Mesenchymal stem cell (in vitro differentiated cells and primary cell): ENCODE results near the gene BRD7.

Experiments used
- DNase-seq: peaks from one replicate; pipeline ENCODE4 v3.0.0-alpha.2; 2013
- H2AFZ ChIP-seq: one replicate; pipeline ENCODE4 v1.6.1; 2013; ENCODE audit warnings: low read depth, mild to moderate bottlenecking, control low read depth, inconsistent platforms, low read length, moderate library complexity
- H2AK5ac ChIP-seq: 2 replicates; pipeline ENCODE4 v1.6.1; 2013; ENCODE audit warnings: low read length, moderate library complexity, mild to moderate bottlenecking, inconsistent platforms; ENCODE audit not compliant: severe bottlenecking
- H2BK120ac ChIP-seq: one replicate; pipeline ENCODE4 v1.6.1; 2013; ENCODE audit warnings: low read depth, mild to moderate bottlenecking, inconsistent platforms, low read length, moderate library complexity
- H2BK12ac ChIP-seq, 2 experiments: one replicate each; pipeline ENCODE4 v1.6.1; 2013; ENCODE audit warnings: inconsistent platforms in 2 of 2, low read length in 2 of 2, mild to moderate bottlenecking in 2 of 2, moderate library complexity in 2 of 2, control low read depth in 1 of 2
- H2BK15ac ChIP-seq: one replicate; pipeline ENCODE4 v1.6.1; 2013; ENCODE audit warnings: mild to moderate bottlenecking, low read depth, inconsistent platforms; ENCODE audit not compliant: poor library complexity, severe bottlenecking
- H2BK5ac ChIP-seq: 2 replicates; pipeline ENCODE4 v1.6.1; 2013; ENCODE audit warnings: low read depth, mild to moderate bottlenecking, low read length, control low read depth, inconsistent platforms; ENCODE audit not compliant: poor library complexity, severe bottlenecking
- H3K14ac ChIP-seq, 2 experiments: one replicate each; pipeline ENCODE4 v1.6.1; 2013; ENCODE audit warnings: inconsistent platforms in 2 of 2, low read length in 2 of 2, control low read depth in 1 of 2, mild to moderate bottlenecking in 1 of 2, moderate library complexity in 1 of 2
- H3K18ac ChIP-seq, 2 experiments: one replicate each; pipeline ENCODE4 v1.6.1; 2013; ENCODE audit warnings: inconsistent platforms in 2 of 2, low read length in 2 of 2, control low read depth in 1 of 2, low read depth in 1 of 2, mild to moderate bottlenecking in 1 of 2
- H3K23ac ChIP-seq, 2 experiments: one replicate each; pipeline ENCODE4 v1.6.1; 2013; ENCODE audit warnings: inconsistent platforms in 2 of 2, low read length in 2 of 2, mild to moderate bottlenecking in 2 of 2, moderate library complexity in 2 of 2, control low read depth in 1 of 2
- H3K27ac ChIP-seq: 2 replicates; pipeline ENCODE4 v1.5.1; 2013; ENCODE audit warnings: mild to moderate bottlenecking, moderate library complexity, low read length, control low read depth, inconsistent platforms; ENCODE audit not compliant: poor library complexity, severe bottlenecking
- H3K27me3 ChIP-seq, 2 experiments: 2 replicates each; pipeline versions ENCODE4 v1.6.1 to v1.7.0; 2013; ENCODE audit warnings: low read length in 2 of 2, mild to moderate bottlenecking in 2 of 2, moderate library complexity in 2 of 2, control low read depth in 1 of 2, inconsistent platforms in 1 of 2; ENCODE audit not compliant: control insufficient read depth in 1 of 2, insufficient read depth in 1 of 2
- H3K36me3 ChIP-seq, 2 experiments: 2 replicates each; pipeline versions ENCODE4 v1.6.1 to v1.7.0; 2013; ENCODE audit warnings: low read length in 2 of 2, control low read depth in 1 of 2, inconsistent platforms in 1 of 2, low read depth in 1 of 2, mild to moderate bottlenecking in 1 of 2; ENCODE audit not compliant: insufficient read depth in 2 of 2, control insufficient read depth in 1 of 2
- H3K4ac ChIP-seq, 2 experiments: one replicate each; pipeline ENCODE4 v1.6.1; 2013; ENCODE audit warnings: inconsistent platforms in 2 of 2, low read length in 2 of 2, mild to moderate bottlenecking in 2 of 2, moderate library complexity in 2 of 2, control low read depth in 1 of 2, low read depth in 1 of 2
- H3K4me1 ChIP-seq: 2 replicates; pipeline ENCODE4 v1.6.1; 2013; ENCODE audit warnings: low read depth, low read length, control low read depth; ENCODE audit not compliant: control insufficient read depth, insufficient read depth
- H3K4me2 ChIP-seq: 2 replicates; pipeline ENCODE4 v1.6.1; 2013; ENCODE audit warnings: low read length, mild to moderate bottlenecking, inconsistent platforms; ENCODE audit not compliant: poor library complexity, severe bottlenecking
- H3K4me3 ChIP-seq, 2 experiments: 2 replicates each; pipeline versions ENCODE4 v1.5.1 to v1.7.0; 2013; ENCODE audit warnings: low read length in 2 of 2, mild to moderate bottlenecking in 2 of 2, control low read depth in 1 of 2, low read depth in 1 of 2; ENCODE audit not compliant: insufficient read depth in 1 of 2
- H3K79me1 ChIP-seq: replicated peaks from 2 replicates; pipeline ENCODE4 v1.6.1; 2013; ENCODE audit warnings: mild to moderate bottlenecking, control low read depth, low read length, inconsistent platforms; ENCODE audit not compliant: poor library complexity, severe bottlenecking
- H3K9ac ChIP-seq: 2 replicates; pipeline ENCODE4 v1.7.0; 2013; ENCODE audit warnings: mild to moderate bottlenecking, low read length, moderate library complexity
- H3K9me3 ChIP-seq: 2 replicates; pipeline ENCODE4 v1.7.0; 2013; ENCODE audit warnings: mild to moderate bottlenecking, low read length; ENCODE audit not compliant: control insufficient read depth
- H4K8ac ChIP-seq: one replicate; pipeline ENCODE4 v1.6.1; 2013; ENCODE audit warnings: inconsistent platforms, mild to moderate bottlenecking, low read length, moderate library complexity
- H4K91ac ChIP-seq: one replicate; pipeline ENCODE4 v1.6.1; 2013; ENCODE audit warnings: mild to moderate bottlenecking, low read length, inconsistent platforms
- WGBS: methylation state at CpG from one replicate; pipeline ENCODE4 v1.1.7; 2013; ENCODE audit warnings: mixed read lengths; 5-methylcytosine and 5-hydroxymethylcytosine counted together

Gene BRD7

DNA sequence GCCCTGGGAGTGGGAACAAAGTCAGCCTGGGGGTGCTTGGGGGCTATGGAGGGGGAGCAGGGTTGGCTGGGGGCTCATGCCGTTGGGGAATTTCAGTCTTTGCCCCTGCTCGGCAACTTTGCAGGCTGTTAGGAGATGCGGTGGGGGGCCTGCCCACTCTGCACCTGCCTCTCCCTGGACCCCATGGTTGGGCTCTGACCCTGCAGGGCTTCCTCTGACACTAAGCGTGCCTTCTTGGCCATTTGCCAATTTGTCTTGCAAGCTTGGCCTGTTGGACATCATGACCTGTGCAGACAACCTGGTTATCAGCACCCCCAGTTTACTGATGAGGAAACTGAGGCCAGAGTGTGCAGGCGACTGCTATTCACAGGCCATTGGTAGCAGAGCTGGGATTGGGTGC, 87.9 kb downstream of the BRD7 start:
- no peaks in the 10 kb centered on the region for H3K9me3 ChIP-seq
- no peak overlapping the region for H2BK12ac ChIP-seq
- H2BK15ac ChIP-seq = no peak overlapping the region
- no peak overlapping the region for H2AK5ac ChIP-seq
- H3K4me3 ChIP-seq = no peak overlapping the region
- no peak overlapping the region for H3K23ac ChIP-seq
- H3K27me3 ChIP-seq = no peaks in the 10 kb centered on the region
- peaks cover 9% of the 10 kb centered on the region for H3K4me1 ChIP-seq
- no peak overlapping the region for H2BK5ac ChIP-seq
- no peak overlapping the region for H3K4ac ChIP-seq
- no peak overlapping the region for H3K4me2 ChIP-seq
- H3K36me3 ChIP-seq = peaks cover 0 to 5% of the 10 kb centered on the region in 2 experiments
- WGBS = 88% methylated on average over 5 of the region's 5 CpGs
- H2AFZ ChIP-seq = no peak overlapping the region
- DNase-seq = no peak
- no peak overlapping the region for H3K14ac ChIP-seq
- H3K27ac ChIP-seq = no peak overlapping the region
- H2BK120ac ChIP-seq = no peak overlapping the region
- peaks cover 32% of the 10 kb centered on the region for H3K79me1 ChIP-seq
- H4K8ac ChIP-seq = no peak overlapping the region
- H4K91ac ChIP-seq = no peak overlapping the region
- H3K9ac ChIP-seq = no peak overlapping the region
- no peak overlapping the region for H3K18ac ChIP-seq

DNA sequence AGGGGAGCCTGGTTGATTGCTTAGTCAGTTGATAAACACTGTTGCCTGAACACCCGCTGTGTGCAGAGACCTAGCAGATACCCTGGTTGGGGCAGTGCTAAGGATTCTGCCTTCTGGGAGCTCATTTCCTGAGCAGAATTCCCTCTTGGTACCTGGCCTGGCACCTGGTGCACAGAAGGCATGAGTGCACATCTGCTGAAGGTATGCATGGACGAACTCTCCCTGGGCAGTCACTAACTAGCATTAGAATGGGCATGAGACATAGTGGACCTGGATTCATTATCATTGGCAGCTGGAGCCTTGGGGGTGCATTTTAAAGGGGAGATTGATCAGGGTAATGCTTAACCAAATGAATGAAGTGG, 89.3 kb downstream of the BRD7 start:
- WGBS = 88% methylated on average over 2 of the region's 2 CpGs
- Histone ChIP-seq H2AFZ (no peak overlapping the region), H2BK15ac (no peak overlapping the region), H3K9ac (no peak overlapping the region), H3K4me2 (no peak overlapping the region), H3K4ac (no peak overlapping the region), H2BK5ac (no peak overlapping the region), H2AK5ac (no peak overlapping the region), H3K27ac (no peak overlapping the region), H3K27me3 (no peaks in the 10 kb centered on the region), H3K79me1 (peaks cover 32% of the 10 kb centered on the region), H3K9me3 (no peaks in the 10 kb centered on the region), H3K23ac (no peak overlapping the region), H3K4me1 (peaks cover 7% of the 10 kb centered on the region), H2BK120ac (no peak overlapping the region), H4K91ac (no peak overlapping the region), H3K14ac (peak overlapping the region in 1 of 2 experiments; percentile 22), H2BK12ac (no peak overlapping the region), H3K36me3 (peaks cover 0 to 5% of the 10 kb centered on the region in 2 experiments), H3K18ac (no peak overlapping the region), H3K4me3 (no peak overlapping the region), H4K8ac (no peak overlapping the region)
- no peak for DNase-seq

DNA sequence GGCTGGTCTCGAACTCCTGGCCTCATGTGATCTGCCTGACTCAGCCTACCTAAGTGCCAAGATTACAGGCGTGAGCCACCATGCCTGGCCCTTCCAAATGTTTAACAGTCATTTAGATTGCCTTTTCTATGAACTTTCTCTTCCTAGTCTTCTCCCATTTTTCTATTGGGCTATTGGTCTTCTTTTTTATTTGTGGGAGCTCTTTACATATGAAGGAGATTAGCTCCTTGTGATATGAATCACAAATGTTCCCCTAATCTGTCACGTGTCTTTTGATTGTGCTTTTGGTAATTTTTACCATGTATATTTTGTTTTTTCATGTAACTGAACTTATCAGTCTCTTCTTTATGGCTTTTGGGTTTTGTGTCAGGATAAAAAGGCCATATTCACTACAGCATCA, 90.5 kb downstream of the BRD7 start:
- H3K9me3 ChIP-seq = no peaks in the 10 kb centered on the region
- H3K27me3 ChIP-seq = no peaks in the 10 kb centered on the region
- no peak overlapping the region for H3K27ac ChIP-seq
- peaks cover 31% of the 10 kb centered on the region for H3K79me1 ChIP-seq
- no peak overlapping the region for H2BK5ac ChIP-seq
- H3K9ac ChIP-seq = no peak overlapping the region
- WGBS = 50% methylated on average over 2 of the region's 3 CpGs
- no peak overlapping the region for H3K4ac ChIP-seq
- H3K4me3 ChIP-seq = no peak overlapping the region
- no peak overlapping the region for H3K4me2 ChIP-seq
- H2AK5ac ChIP-seq = no peak overlapping the region
- H4K91ac ChIP-seq = no peak overlapping the region
- no peak overlapping the region for H3K18ac ChIP-seq
- no peak overlapping the region for H3K14ac ChIP-seq
- H3K36me3 ChIP-seq = peaks cover 0 to 5% of the 10 kb centered on the region in 2 experiments
- H2BK120ac ChIP-seq = no peak overlapping the region
- no peak overlapping the region for H2BK15ac ChIP-seq
- H3K23ac ChIP-seq = no peak overlapping the region
- no peak overlapping the region for H2AFZ ChIP-seq
- H3K4me1 ChIP-seq = peaks cover 4% of the 10 kb centered on the region
- no peak for DNase-seq
- H4K8ac ChIP-seq = no peak overlapping the region
- no peak overlapping the region for H2BK12ac ChIP-seq

DNA sequence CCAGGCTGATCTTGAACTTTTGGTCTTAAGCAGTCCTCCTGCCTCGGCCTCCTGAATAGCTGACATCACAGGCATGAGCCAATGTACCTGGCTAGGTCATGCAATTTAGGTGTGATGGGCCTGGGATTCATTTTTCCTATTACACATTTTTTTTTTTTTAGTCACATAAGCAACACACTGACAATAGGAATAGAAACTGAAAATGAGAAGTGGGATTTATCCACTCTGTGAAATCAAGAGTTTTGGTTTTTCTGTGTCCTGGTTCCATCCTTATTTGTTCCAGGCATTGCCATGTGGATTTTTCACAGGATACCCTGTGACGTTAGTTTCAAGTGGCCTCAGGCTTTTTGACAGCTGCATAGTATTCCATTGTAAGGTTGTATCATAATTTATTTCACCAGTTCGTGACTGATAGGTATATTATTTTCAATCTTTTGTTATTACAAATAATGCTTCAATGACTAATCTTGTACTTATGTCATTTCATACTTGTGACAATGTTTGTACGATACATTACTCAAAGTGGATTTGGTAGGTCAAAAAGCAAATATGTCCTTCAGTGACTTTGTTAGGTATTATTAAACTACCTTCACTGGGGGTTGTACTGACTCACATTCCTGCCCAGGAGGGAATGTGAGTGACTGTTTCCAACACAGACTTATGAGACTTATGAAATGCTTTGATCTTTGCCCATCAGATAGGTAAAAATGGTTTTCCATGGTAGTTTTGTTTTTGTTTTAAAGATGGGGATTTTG, 91.8 kb downstream of the BRD7 start:
- H2BK12ac ChIP-seq = no peak overlapping the region
- H3K27ac ChIP-seq = no peak overlapping the region
- H2AK5ac ChIP-seq = no peak overlapping the region
- H3K23ac ChIP-seq = no peak overlapping the region
- 100% methylated on average over 1 of the region's 4 CpGs for WGBS
- H2AFZ ChIP-seq = no peak overlapping the region
- H3K79me1 ChIP-seq = peaks cover 25% of the 10 kb centered on the region
- H2BK120ac ChIP-seq = no peak overlapping the region
- no peak overlapping the region for H3K18ac ChIP-seq
- no peak overlapping the region for H4K91ac ChIP-seq
- no peak overlapping the region for H2BK5ac ChIP-seq
- H2BK15ac ChIP-seq = no peak overlapping the region
- no peak for DNase-seq
- no peak overlapping the region for H3K9ac ChIP-seq
- H3K27me3 ChIP-seq = no peaks in the 10 kb centered on the region
- no peak overlapping the region for H3K4me3 ChIP-seq
- no peak overlapping the region for H4K8ac ChIP-seq
- H3K14ac ChIP-seq = no peak overlapping the region
- H3K4me1 ChIP-seq = peaks cover 8% of the 10 kb centered on the region
- H3K9me3 ChIP-seq = no peaks in the 10 kb centered on the region
- H3K36me3 ChIP-seq = peaks cover 0 to 9% of the 10 kb centered on the region in 2 experiments
- no peak overlapping the region for H3K4ac ChIP-seq
- no peak overlapping the region for H3K4me2 ChIP-seq
